ENCODE measurements around the gene VEZF1. TPM values are rescaled to one million over a fixed set of nuclear protein-coding genes. Genes with fewer than 3 reads are reported as not detected.

Gene VEZF1
- total and polyA plus RNA-seq, 8 donors: 11.7 to 41.6 (median 23.3) TPM

DNA sequence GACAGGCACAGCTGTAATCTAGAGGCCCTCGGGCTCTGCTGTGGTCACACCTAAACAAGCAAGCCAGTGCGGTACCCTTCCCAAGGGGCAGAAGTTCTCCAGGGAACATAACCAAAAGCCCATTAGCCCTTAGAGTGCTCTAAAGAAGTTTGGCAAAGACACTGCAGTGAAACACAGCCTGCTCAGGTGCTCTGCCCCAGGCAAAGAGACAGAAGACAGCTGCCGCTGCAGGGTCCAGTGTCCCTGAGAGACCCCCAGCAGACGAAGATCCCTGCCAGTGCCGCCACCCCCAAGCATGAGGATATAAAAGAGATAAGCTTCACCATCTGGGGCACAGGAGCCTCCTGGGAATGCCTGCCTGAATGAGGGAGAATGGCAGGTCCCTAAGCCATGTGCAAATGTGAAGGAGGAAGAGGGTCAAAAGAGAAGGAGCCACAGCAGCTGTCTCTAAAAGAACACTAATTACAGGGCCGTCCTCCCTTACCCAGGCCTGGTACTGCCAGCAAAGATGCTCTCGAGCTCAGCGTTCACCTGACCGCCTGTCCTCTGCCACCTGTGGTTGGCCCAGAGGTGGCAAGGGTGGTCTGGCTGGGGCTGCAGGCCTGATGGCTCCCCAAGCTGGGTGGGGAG is 62.6 kb downstream of the VEZF1 start:
- TF ChIP-seq, protein P1, sequence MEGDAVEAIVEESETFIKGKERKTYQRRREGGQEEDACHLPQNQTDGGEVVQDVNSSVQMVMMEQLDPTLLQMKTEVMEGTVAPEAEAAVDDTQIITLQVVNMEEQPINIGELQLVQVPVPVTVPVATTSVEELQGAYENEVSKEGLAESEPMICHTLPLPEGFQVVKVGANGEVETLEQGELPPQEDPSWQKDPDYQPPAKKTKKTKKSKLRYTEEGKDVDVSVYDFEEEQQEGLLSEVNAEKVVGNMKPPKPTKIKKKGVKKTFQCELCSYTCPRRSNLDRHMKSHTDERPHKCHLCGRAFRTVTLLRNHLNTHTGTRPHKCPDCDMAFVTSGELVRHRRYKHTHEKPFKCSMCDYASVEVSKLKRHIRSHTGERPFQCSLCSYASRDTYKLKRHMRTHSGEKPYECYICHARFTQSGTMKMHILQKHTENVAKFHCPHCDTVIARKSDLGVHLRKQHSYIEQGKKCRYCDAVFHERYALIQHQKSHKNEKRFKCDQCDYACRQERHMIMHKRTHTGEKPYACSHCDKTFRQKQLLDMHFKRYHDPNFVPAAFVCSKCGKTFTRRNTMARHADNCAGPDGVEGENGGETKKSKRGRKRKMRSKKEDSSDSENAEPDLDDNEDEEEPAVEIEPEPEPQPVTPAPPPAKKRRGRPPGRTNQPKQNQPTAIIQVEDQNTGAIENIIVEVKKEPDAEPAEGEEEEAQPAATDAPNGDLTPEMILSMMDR (IDR thresholded peaks at IDR 0.05): no peak
- Histone ChIP-seq H3K36me3 (no peaks in the 10 kb centered on the region), H3K9me3 (no peaks in the 10 kb centered on the region), H3K27ac (peak overlapping the region in 3 of 4 donors; percentile 4 to 47 (median 22)), H3K27me3 (no peaks in the 10 kb centered on the region), H3K4me1 (peaks cover 13 to 22% (median 16%) of the 10 kb centered on the region in 3 donors), H3K4me3 (no peak overlapping the region)
- no peak for ATAC-seq
- DNase-seq: no peak
- no peak for FAIRE-seq
- intact Hi-C loops (cut with DNase I): no loop called here
- 63 to 81% methylated on average over 9 of the region's 9 CpGs for WGBS, 2 donors

DNA sequence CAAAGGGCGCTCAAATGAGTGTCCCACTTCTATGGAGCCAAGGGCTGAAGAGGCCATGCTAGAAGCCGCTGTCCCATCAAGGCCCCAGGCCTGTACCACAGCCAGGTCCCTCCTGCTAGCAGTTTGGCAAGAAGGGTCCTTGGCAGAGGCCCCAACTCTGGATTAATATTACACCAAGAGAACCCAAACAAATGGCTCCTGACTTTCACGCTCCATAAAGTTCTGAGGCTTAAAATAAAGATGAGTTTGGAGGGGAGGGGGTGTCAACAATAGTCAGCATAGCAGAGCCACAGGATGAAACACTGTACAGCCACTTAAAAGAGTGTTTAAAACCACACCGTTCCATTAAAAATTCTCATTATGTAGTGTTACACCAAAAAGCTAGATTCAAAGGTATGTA is 63.4 kb downstream of the VEZF1 start:
- Histone ChIP-seq H3K9me3 (no peaks in the 10 kb centered on the region), H3K27me3 (no peaks in the 10 kb centered on the region), H3K27ac (peak overlapping the region in 2 of 4 donors; percentile 33 to 47), H3K4me3 (no peak overlapping the region), H3K36me3 (no peaks in the 10 kb centered on the region), H3K4me1 (peaks cover 13 to 22% (median 16%) of the 10 kb centered on the region in 3 donors)
- ATAC-seq: peak; percentile 26 to 74 (median 45)
- DNase-seq: no peak
- TF ChIP-seq, protein P1 (IDR thresholded peaks at IDR 0.05): no peak
- no peak for FAIRE-seq
- intact Hi-C loops (cut with DNase I): no loop called here
- 47 to 54% methylated on average over 4 of the region's 4 CpGs for WGBS, 2 donors

Other genes starting within 250 kb of the VEZF1 start
- not detected for gene CCDC182, start 243.0 kb downstream of the VEZF1 start, total RNA-seq
- not detected for gene CCDC182, start 243.0 kb downstream of the VEZF1 start, polyA plus RNA-seq
- gene MRPS23, start 138.2 kb downstream of the VEZF1 start, total RNA-seq: 10 to 100 TPM; 12.7 to 25.4 (median 15.5) TPM
- 10 to 100 TPM in 1 of 2 donors, 1 to 10 TPM in 1; 5.8 to 15.8 TPM for gene MRPS23, start 138.2 kb downstream of the VEZF1 start, polyA plus RNA-seq
- 10 to 100 TPM; 16.5 to 22.5 (median 21.2) TPM for gene CUEDC1, start 32.8 kb downstream of the VEZF1 start, total RNA-seq
- gene CUEDC1, start 32.8 kb downstream of the VEZF1 start, polyA plus RNA-seq: 10 to 100 TPM; 26.4 to 30.4 TPM
- 10 to 100 TPM; 37.5 to 95.2 (median 77.0) TPM for gene SRSF1, start 19.0 kb upstream of the VEZF1 start, total RNA-seq
- gene SRSF1, start 19.0 kb upstream of the VEZF1 start, polyA plus RNA-seq: 10 to 100 TPM; 39.8 to 58.8 TPM
- gene DYNLL2, start 95.2 kb upstream of the VEZF1 start, total RNA-seq: 10 to 100 TPM; 10.7 to 17.9 (median 12.5) TPM
- gene DYNLL2, start 95.2 kb upstream of the VEZF1 start, polyA plus RNA-seq: 10 to 100 TPM; 13.8 to 20.5 TPM
- gene OR4D1, start 160.1 kb upstream of the VEZF1 start, total RNA-seq: not detected
- gene OR4D1, start 160.1 kb upstream of the VEZF1 start, polyA plus RNA-seq: not detected
- gene OR4D2, start 178.7 kb upstream of the VEZF1 start, total RNA-seq: not detected
- gene OR4D2, start 178.7 kb upstream of the VEZF1 start, polyA plus RNA-seq: not detected
- not detected for gene EPX, start 204.5 kb upstream of the VEZF1 start, total RNA-seq
- gene EPX, start 204.5 kb upstream of the VEZF1 start, polyA plus RNA-seq: not detected
- gene MKS1, start 231.0 kb upstream of the VEZF1 start, total RNA-seq: 10 to 100 TPM in 2 of 6 donors, 1 to 10 TPM in 4; 5.8 to 16.0 (median 7.3) TPM
- 10 to 100 TPM; 12.7 to 16.1 TPM for gene MKS1, start 231.0 kb upstream of the VEZF1 start, polyA plus RNA-seq

Measured in pancreas (tissue), 10 donors.